ENCODE results near the gene CNN1. TPM values are rescaled to one million over a fixed set of nuclear protein-coding genes. Genes with fewer than 3 reads are reported as not detected.

CNN1 gene
- total RNA-seq, 1 donor from 2014 or later = 59.5 TPM

- intact Hi-C loops (cut with DNase I) = no loop called here
- peak; percentile 98 for DNase-seq
- peak; percentile 98 for ATAC-seq (ENCODE audit: poor library complexity)
These were observed 9.9 kb upstream of the CNN1 start, which contains the start of gene ECSIT for GRCh38 chr19:11528551-11529341. TSS of gene ECSIT (minus strand) at chr19:11529134. CDS start at chr19:11519170, 9,964 bp downstream.

DNA sequence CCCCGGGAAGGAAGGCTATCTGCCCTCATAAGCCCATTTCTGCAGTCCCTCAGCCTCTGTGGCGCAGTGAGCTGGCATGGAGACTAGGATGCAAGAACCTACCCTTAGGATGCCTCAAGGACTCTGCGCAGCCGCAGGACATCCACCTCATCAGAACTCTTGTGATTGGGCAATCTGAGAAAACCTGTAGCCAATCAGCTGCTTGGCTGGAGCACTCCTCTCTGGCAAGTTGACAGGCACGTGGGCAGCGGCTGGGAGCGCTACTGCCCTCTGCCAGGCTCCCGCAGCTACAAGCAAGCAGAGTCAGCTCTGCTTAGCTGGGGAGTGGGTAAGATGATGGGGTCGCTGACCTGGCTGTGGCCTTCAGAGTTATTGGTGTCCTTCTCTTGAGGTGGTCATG is 8.2 kb upstream of the CNN1 start:
- ATAC-seq (ENCODE audit: poor library complexity) = peak; percentile 60
- intact Hi-C loops (cut with DNase I) = no loop called here

DNA sequence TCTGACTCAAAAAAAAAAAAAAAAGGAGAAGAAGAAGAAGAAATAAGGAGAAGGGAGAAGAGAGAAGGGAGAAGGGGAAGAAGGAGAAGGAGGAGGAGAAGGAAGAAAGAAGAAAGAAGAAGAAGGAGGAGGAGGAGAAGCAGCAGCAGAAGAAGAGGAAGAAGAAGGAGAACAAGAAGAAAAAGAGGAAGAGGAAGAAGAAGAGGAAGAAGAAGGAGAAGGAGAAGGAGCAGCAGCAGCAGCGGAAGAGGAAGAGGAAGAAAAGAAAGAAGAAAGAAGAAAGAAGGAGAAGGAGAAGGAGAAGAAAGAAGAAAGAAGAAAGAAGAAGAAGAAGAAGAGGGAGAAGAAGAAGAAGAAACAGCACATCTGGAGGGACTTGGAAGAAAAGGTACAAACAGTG is 4.1 kb upstream of the CNN1 start:
- ATAC-seq (ENCODE audit: poor library complexity) (no peak), DNase-seq (no peak)
- intact Hi-C loops (cut with DNase I) = no loop called here

More for the DNA sequence above, 8.2 kb upstream of the CNN1 start:
- DNase-seq = peak; percentile 79

DNA sequence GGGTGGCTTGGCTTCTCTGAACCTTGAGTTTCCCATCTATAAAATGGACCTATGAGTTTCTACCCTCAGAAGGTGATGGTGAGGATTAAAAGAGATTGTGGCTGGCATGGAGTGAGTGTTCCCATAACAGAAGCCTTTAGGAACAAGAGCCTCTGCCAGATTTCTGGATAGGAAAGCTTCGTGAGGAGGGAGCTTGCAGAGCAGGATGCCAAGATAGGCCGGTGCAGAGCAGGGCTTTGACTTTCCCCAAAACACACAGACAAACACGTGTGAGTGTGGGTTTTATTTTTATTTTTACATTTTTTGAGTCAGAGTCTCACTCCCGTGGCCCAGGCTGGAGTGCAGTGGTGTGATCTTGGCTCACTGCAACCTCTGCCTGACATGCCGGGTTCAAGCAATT is 3.7 kb upstream of the CNN1 start:
- intact Hi-C loops (cut with DNase I) = no loop called here
- DNase-seq = no peak
- no peak for ATAC-seq (ENCODE audit: poor library complexity)

GRCh38 chr19:11535792-11536595 is 2.7 kb upstream of the CNN1 start:
- intact Hi-C loops (cut with DNase I) = no loop called here
- DNase-seq = peak; percentile 94

DNA sequence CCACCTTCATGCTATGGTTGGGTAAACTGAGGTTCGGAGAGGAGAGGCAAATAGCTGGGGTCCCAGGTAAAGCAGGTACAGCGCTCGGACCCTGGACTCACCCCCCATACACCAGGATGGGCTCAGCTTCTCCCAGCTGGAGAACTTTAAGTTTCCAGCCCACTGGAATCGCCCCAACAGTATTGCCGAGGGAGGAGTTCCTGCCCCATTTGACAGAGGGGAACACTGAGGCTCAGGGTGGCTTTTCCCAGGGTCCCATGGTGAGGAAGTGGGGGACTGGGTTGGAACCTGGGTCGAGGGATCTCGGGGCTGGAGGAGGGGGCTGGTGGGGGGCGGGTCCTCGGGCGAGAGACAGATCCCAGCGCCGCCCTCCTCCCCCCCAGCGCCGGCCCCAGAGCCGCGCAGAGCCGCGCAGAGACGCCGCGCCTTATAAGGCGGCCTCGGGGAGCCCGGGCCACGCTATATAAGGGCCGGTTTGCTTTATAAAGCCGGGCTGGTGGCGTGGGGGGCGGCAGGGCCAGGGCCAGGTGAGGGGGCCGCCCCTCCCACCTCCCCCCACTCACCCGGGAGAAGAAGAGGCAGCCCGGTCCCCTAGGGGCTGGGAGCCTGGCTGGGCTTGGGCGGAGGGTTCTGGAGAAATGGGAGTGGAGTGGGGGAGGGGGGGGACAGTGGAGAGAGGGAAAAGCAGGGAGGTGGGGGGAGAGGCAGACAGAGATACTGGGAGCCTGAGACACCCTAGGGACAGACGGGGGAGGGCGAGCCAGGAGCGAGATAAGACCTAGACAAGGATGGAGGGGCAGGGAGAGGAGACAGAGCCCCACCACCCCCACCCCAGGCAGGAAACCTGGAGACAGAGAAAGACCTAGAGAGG is 1.1 kb downstream of the CNN1 start:
- intact Hi-C loops (cut with DNase I) = no loop called here
- no peak for DNase-seq
- ATAC-seq (ENCODE audit: poor library complexity) = peak; percentile 60

More at GRCh38 chr19:11535792-11536595, 2.7 kb upstream of the CNN1 start:
- peak; percentile 92 for ATAC-seq (ENCODE audit: poor library complexity)

GRCh38 chr19:11540645-11541044 is 2.0 kb downstream of the CNN1 start:
- intact Hi-C loops (cut with DNase I) = no loop called here
- ATAC-seq (ENCODE audit: poor library complexity) (no peak), DNase-seq (no peak)

- intact Hi-C loops (cut with DNase I) = no loop called here
- ATAC-seq (ENCODE audit: poor library complexity) (no peak), DNase-seq (no peak)
These were observed 2.6 kb downstream of the CNN1 start for GRCh38 chr19:11541238-11541637.

- DNase-seq (no peak), ATAC-seq (ENCODE audit: poor library complexity) (no peak)
- intact Hi-C loops (cut with DNase I) = no loop called here
These were observed 9.5 kb downstream of the CNN1 start for GRCh38 chr19:11547929-11548700.

DNA sequence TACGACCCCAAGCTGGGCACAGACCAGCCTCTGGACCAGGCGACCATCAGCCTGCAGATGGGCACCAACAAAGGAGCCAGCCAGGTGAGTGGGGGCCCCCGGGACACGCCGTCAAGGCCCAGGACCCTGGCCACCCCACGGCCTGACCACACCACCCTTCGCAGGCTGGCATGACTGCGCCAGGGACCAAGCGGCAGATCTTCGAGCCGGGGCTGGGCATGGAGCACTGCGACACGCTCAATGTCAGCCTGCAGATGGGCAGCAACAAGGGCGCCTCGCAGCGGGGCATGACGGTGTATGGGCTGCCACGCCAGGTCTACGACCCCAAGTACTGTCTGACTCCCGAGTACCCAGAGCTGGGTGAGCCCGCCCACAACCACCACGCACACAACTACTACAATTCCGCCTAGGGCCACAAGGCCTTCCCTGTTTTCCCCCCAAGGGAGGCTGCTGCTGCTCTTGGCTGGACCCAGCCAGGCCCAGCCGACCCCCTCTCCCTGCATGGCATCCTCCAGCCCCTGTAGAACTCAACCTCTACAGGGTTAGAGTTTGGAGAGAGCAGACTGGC is 10.8 kb downstream of the CNN1 start:
- DNase-seq = no peak
- no peak for ATAC-seq (ENCODE audit: poor library complexity)
- intact Hi-C loops (cut with DNase I) = no loop called here

GRCh38 chr19:11550265-11550664 is 11.6 kb downstream of the CNN1 start:
- intact Hi-C loops (cut with DNase I) = no loop called here
- DNase-seq = no peak

DNA sequence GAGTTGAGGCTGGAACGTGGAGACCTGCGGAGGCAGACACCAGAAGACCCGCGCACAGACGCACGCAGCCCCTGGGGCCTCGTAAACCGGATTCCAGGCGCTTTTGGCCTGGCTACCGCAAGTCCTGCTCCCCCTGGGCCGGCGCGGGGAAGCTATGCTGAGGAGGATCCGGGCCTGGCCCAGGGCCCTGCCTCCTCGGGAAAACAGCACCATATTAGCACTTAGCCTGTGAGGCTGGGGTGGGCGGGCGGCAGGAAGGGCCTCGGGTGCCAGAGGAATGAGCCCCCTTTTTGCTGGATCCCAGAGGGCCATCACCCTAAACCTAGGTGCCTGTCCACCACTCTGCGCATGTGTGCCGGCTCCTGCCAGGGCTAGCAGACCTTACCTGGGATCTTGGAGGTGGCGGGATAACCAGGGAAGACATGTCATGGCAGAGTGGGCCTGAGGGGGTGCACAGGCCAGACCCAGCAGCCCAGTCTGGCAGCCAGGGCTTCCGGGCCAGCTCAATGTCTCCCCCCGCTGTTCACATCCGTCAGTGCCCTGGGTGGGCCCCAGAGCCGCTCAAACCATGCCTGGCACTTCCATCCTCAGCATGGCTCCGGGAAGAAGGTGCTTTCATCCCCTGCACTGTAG is 13.1 kb downstream of the CNN1 start:
- ATAC-seq (ENCODE audit: poor library complexity) (no peak), DNase-seq (no peak)
- intact Hi-C loops (cut with DNase I) = no loop called here

More at GRCh38 chr19:11550265-11550664, 11.6 kb downstream of the CNN1 start:
- ATAC-seq (ENCODE audit: poor library complexity) = no peak

DNA sequence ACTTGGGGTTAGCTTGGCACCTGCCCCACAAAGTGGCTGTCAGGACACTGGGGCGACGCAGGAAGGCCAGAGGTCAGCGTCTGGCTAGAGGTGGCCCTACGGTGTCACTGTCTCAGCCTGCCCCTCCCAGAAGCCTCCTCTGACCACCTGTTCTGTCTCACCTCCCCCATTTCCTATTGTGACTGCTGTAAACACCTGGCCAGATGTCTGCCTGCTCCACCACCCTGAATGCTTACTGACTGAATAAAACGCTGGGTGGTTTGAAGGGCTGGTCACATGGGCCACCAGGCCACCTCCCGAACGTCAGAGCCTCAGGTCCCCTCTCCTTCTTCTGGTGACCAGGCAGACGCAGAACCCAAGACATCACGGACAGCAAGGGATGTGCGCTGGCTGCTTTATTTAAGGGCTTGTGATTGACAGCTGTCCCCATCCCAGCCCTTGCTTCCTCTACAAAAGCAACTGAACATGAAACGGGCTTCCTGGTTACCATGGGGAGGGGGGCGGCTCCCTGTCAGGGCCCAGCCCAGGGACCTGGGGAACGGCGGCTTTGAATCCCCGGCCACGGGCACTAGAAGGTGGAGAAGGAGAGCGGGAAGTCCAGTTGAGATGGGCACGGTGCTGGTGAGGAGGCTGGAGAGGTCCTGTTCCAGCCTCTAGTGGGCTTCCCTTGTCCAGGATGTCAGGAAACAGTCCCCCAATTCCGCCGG is 14.2 kb downstream of the CNN1 start:
- DNase-seq (no peak), ATAC-seq (ENCODE audit: poor library complexity) (no peak)
- intact Hi-C loops (cut with DNase I) = no loop called here

DNA sequence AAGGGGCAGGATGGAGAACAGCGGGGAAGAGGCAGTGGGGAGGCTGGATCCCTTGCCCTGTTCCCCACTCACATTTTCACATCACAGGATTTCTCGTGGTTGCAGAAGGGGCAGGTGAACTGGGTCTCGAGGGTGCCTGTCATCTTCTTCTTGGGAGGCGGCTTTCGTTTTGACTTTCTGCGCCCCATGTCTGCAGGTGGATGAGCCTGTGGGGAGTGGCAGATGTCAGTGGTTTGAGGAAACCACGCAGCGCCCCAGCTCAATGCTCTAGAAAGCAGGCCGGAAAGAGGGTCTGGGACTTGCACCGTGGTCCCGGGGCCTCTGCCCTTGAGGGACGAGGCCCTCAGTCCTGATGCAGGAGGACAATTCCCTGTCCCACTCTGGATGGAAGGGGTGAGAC is 15.5 kb downstream of the CNN1 start:
- no peak for ATAC-seq (ENCODE audit: poor library complexity)
- DNase-seq = no peak
- intact Hi-C loops (cut with DNase I) = no loop called here

GRCh38 chr19:11555246-11555645 is 16.6 kb downstream of the CNN1 start:
- intact Hi-C loops (cut with DNase I) = no loop called here
- ATAC-seq (ENCODE audit: poor library complexity) (no peak), DNase-seq (no peak)

GRCh38 chr19:11556634-11557420 is 18.2 kb downstream of the CNN1 start:
- intact Hi-C loops (cut with DNase I) = no loop called here
- ATAC-seq (ENCODE audit: poor library complexity) = no peak
- DNase-seq = no peak

All from Right ventricle myocardium superior (tissue), 1 donor.